ENCODE results near the gene SLC66A1. TPM values are rescaled to one million over a fixed set of nuclear protein-coding genes. Genes with fewer than 3 reads are reported as not detected.

Gene SLC66A1
- total RNA-seq, 1 experiment from 2014 or later, result 14.1 TPM

DNA sequence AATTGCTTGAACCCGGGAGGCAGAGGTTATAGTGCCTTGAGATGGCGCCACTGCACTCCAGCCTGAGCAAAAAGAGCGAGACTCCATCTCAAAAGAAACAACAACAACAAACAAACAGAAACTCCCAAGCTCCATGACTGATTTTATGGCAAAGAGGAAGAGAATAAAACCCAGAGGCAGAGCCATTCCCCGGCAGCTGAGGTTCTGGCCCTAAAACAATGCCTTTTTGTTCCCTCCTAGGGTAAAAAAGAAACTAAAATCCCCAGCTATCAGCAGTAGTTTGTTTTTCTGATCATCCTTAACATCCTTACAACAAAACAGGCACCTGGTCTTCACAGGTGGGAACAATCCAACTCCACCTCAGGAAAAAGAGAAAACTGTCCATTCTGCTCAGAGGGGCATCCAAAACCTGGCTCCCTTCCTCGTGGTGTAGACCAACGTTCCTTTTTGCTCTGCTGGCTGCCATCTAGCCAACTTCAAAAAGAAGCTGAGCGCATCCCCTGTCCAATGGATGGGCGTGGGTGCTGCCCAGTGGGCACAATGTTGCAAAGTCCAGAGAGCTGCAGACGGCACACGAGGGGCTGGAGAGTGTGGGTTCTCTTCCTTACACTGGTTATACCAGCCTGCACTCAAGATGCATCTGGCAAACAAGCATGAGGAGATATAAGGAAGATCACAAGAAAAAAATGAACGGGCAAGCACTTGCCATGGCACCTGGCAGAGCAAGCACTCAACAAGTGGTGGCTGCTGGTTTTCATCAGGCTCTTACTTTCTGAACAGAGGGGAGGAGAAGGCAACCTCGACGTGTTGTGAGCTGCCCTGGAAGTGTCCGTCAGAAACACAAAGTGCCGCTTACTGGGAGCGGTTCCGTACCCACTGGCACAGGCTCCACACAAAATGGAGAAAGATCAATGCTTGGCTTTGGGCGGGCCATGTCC is 54.7 kb downstream of the SLC66A1 start:
- DNase-seq (ENCODE audit: low spot score) (no peak), ATAC-seq (no peak)
- ChIA-PET POLR2A (no interaction called here), CTCF (interaction anchor here (2.1 kb wide), 1 partner anchor 8 kb away, joined by 8 read pairs; no protein-coding TSS in a partner anchor)
- Mint-ChIP-seq H3K4me1 (no peaks in the 10 kb centered on the region), H3K4me3 (no peak overlapping the region), H3K27me3 (ENCODE audit: low read depth) (no peaks in the 10 kb centered on the region), H3K9me3 (no peaks in the 10 kb centered on the region), H3K36me3 (no peaks in the 10 kb centered on the region; the same call in 1 of the 2 replicates), H3K27ac (peak overlapping the region; percentile 71; the same call in 1 of the 2 replicates)
- TF ChIP-seq, protein P1, sequence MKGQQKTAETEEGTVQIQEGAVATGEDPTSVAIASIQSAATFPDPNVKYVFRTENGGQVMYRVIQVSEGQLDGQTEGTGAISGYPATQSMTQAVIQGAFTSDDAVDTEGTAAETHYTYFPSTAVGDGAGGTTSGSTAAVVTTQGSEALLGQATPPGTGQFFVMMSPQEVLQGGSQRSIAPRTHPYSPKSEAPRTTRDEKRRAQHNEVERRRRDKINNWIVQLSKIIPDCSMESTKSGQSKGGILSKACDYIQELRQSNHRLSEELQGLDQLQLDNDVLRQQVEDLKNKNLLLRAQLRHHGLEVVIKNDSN (CRISPR knock-in tag; IDR thresholded peaks at IDR 0.05), result no peak
- no peak for TF ChIP-seq JUN (CRISPR knock-in tag; IDR thresholded peaks at IDR 0.05)
- no peak for TF ChIP-seq ZNF263 (CRISPR knock-in tag; IDR thresholded peaks at IDR 0.05; ENCODE audit: low read depth)
- TF ChIP-seq, protein P2, sequence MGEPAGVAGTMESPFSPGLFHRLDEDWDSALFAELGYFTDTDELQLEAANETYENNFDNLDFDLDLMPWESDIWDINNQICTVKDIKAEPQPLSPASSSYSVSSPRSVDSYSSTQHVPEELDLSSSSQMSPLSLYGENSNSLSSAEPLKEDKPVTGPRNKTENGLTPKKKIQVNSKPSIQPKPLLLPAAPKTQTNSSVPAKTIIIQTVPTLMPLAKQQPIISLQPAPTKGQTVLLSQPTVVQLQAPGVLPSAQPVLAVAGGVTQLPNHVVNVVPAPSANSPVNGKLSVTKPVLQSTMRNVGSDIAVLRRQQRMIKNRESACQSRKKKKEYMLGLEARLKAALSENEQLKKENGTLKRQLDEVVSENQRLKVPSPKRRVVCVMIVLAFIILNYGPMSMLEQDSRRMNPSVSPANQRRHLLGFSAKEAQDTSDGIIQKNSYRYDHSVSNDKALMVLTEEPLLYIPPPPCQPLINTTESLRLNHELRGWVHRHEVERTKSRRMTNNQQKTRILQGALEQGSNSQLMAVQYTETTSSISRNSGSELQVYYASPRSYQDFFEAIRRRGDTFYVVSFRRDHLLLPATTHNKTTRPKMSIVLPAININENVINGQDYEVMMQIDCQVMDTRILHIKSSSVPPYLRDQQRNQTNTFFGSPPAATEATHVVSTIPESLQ (CRISPR knock-in tag; IDR thresholded peaks at IDR 0.05), result no peak
- no peak for TF ChIP-seq EMX1 (CRISPR knock-in tag; IDR thresholded peaks at IDR 0.05)
- TF ChIP-seq MYBL2 (CRISPR knock-in tag; IDR thresholded peaks at IDR 0.05), result no peak
- no peak for TF ChIP-seq TCF7 (CRISPR knock-in tag; IDR thresholded peaks at IDR 0.05; ENCODE audit: low read depth)
- no peak for TF ChIP-seq SMAD3 (CRISPR knock-in tag; IDR thresholded peaks at IDR 0.05; ENCODE audit: borderline replicate concordance)
- TF ChIP-seq, protein P3, sequence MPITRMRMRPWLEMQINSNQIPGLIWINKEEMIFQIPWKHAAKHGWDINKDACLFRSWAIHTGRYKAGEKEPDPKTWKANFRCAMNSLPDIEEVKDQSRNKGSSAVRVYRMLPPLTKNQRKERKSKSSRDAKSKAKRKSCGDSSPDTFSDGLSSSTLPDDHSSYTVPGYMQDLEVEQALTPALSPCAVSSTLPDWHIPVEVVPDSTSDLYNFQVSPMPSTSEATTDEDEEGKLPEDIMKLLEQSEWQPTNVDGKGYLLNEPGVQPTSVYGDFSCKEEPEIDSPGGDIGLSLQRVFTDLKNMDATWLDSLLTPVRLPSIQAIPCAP (CRISPR knock-in tag; IDR thresholded peaks at IDR 0.05), result no peak
- TF ChIP-seq OVOL2 (CRISPR knock-in tag; IDR thresholded peaks at IDR 0.05; ENCODE audit: borderline replicate concordance), result no peak
- TF ChIP-seq MXD4 (CRISPR knock-in tag; IDR thresholded peaks at IDR 0.05; ENCODE audit: borderline replicate concordance), result no peak
- TF ChIP-seq ZNF232 (CRISPR knock-in tag; IDR thresholded peaks at IDR 0.05), result no peak
- no peak for TF ChIP-seq CREB1 (CRISPR knock-in tag; IDR thresholded peaks at IDR 0.05)
- TF ChIP-seq, protein P4, sequence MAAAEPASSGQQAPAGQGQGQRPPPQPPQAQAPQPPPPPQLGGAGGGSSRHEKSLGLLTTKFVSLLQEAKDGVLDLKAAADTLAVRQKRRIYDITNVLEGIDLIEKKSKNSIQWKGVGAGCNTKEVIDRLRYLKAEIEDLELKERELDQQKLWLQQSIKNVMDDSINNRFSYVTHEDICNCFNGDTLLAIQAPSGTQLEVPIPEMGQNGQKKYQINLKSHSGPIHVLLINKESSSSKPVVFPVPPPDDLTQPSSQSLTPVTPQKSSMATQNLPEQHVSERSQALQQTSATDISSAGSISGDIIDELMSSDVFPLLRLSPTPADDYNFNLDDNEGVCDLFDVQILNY (CRISPR knock-in tag; IDR thresholded peaks at IDR 0.05), result no peak
- TF ChIP-seq NFATC4 (CRISPR knock-in tag; IDR thresholded peaks at IDR 0.05), result no peak
- TF ChIP-seq ZNF138 (CRISPR knock-in tag; conservative IDR thresholded peaks at IDR 0.05), result no peak
- no peak for TF ChIP-seq ETV6 (CRISPR knock-in tag; IDR thresholded peaks at IDR 0.05)
- TF ChIP-seq GABPB1 (CRISPR knock-in tag; IDR thresholded peaks at IDR 0.05), result no peak

DNA sequence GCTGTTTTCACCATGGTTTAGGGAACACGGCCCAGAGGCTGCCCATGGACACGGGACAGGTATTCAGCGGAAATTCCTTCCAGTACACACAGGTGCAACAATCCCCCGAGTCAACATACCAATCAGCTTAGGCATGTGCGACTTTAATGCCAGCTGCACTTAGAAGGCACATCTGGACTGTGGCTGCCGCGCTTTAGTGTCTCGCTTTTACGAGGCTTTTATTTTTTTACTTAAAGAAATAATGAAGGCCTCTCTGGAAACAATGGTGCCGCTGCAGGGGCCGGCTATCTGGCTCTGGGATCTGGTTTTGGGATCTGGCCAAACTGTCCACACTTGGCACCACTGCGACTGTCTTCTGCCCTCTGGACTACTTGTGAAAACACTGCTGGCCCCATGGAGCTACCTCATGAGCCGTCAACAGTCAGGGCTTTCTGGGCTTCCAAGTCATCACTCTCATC is 55.5 kb downstream of the SLC66A1 start:
- DNase-seq (ENCODE audit: low spot score) (no peak), ATAC-seq (no peak)
- no peak overlapping the region for H3K4me3 Mint-ChIP-seq
- ChIA-PET CTCF (no interaction called here), POLR2A (no interaction called here)
- TF ChIP-seq ZBTB21 (CRISPR knock-in tag; IDR thresholded peaks at IDR 0.05; ENCODE audit: borderline replicate concordance), result no peak
- TF ChIP-seq SP1 (CRISPR knock-in tag; conservative IDR thresholded peaks at IDR 0.05), result no peak
- TF ChIP-seq MXD4 (CRISPR knock-in tag; IDR thresholded peaks at IDR 0.05; ENCODE audit: borderline replicate concordance), result no peak
- TF ChIP-seq CBFB (CRISPR knock-in tag; IDR thresholded peaks at IDR 0.05; ENCODE audit: low read depth), result no peak
- H3K27ac Mint-ChIP-seq, result no peak overlapping the region
- H3K27me3 Mint-ChIP-seq (ENCODE audit: low read depth), result no peaks in the 10 kb centered on the region
- H3K9me3 Mint-ChIP-seq, result no peaks in the 10 kb centered on the region
- no peaks in the 10 kb centered on the region for H3K4me1 Mint-ChIP-seq
- no peaks in the 10 kb centered on the region; the same call in 1 of the 2 replicates for H3K36me3 Mint-ChIP-seq

Data from WTC11 (cell line).